ENCODE measurements around the gene HCFC1R1. TPM values are rescaled to one million over a fixed set of nuclear protein-coding genes. Genes with fewer than 3 reads are reported as not detected.
A peak's percentile ranks its signal among the peaks of the same experiment; 100 is the strongest.

The HCFC1R1 gene
- polyA plus RNA-seq, 3 donors: 16.7 to 27.1 (median 19.9) TPM

DNA sequence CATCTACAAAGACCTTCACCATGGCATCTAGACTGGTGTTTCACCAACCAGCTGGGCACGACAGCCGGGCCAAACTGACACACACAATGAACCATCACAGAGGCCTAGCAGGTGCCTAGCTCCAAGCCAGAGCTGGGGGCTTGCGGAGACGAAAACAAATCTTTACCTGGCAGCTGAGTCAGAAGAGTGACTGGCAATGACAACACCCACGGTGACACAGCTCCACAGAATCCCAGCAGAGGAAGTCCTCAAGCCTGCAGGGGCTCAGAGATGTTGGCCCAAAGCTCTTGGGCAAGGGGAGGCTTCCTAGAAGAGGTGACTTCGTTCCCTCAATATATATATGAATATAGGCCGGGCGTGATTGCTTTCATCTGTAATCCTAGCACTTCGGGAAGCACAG, 27.8 kb upstream of the HCFC1R1 start:
- TF ChIP-seq CTCF (IDR thresholded peaks at IDR 0.05): no peak
- H3K27ac Mint-ChIP-seq: peak overlapping the region in 5 of 7 donors; percentile 14 to 64 (median 42)
- Histone ChIP-seq H3K27ac (ENCODE audit: low read depth in 1 of 2, low read length in 2 of 2) (no peak overlapping the region), H3K4me1 (ENCODE audit: control insufficient read depth in 1 of 2, insufficient read depth in 2 of 2, low read length in 2 of 2) (peaks cover 95 to 100% of the 10 kb centered on the region in 2 donors), H3K9me3 (replicated peaks in 1 of 2; ENCODE audit: control insufficient read depth in 1 of 2, insufficient read depth in 1 of 2, low read length in 2 of 2) (no peaks in the 10 kb centered on the region), H3K27me3 (ENCODE audit: control insufficient read depth in 2 of 2, insufficient read depth in 2 of 2, low read length in 2 of 2) (peaks cover 0 to 10% of the 10 kb centered on the region in 2 donors), H3K4me2 (replicated peaks; ENCODE audit: extremely low read depth, low read length, poor library complexity, severe bottlenecking) (peak overlapping the region; percentile 11), H3K36me3 (replicated peaks in 1 of 2; ENCODE audit: control insufficient read depth in 1 of 2, insufficient read depth in 2 of 2, low read length in 2 of 2) (no peaks in the 10 kb centered on the region), H3K4me3 (replicated peaks in 1 of 3; ENCODE audit: low read depth in 2 of 3, low read length in 3 of 3) (no peak overlapping the region), H3K79me2 (ENCODE audit: insufficient read depth, low read length) (no peaks in the 10 kb centered on the region), H4K20me1 (ENCODE audit: insufficient read depth, low read length) (no peaks in the 10 kb centered on the region), H2AFZ (ENCODE audit: insufficient read depth, low read depth, low read length, poor library complexity, severe bottlenecking) (no peak overlapping the region), H3K9ac (ENCODE audit: insufficient read depth, low read length, poor library complexity, severe bottlenecking) (no peak overlapping the region)
- intact Hi-C loops (cut with micrococcal nuclease): no loop called here
- peaks cover 20 to 35% of the 10 kb centered on the region in 2 donors for H3K36me3 Mint-ChIP-seq
- H3K4me3 Mint-ChIP-seq: peak overlapping the region; percentile 37 to 67
- peaks cover 9 to 23% (median 16%) of the 10 kb centered on the region in 3 donors for H3K27me3 Mint-ChIP-seq (ENCODE audit: low read depth in 3 of 3)
- peaks cover 0 to 1% (median 0%) of the 10 kb centered on the region in 7 donors for H3K9me3 Mint-ChIP-seq
- peak; percentile 46 to 73 (median 67) for DNase-seq
- peaks cover 81% of the 10 kb centered on the region for H3K4me1 Mint-ChIP-seq
- WGBS (ENCODE audit: insufficient coverage): 60% methylated on average over 5 of the region's 9 CpGs

DNA sequence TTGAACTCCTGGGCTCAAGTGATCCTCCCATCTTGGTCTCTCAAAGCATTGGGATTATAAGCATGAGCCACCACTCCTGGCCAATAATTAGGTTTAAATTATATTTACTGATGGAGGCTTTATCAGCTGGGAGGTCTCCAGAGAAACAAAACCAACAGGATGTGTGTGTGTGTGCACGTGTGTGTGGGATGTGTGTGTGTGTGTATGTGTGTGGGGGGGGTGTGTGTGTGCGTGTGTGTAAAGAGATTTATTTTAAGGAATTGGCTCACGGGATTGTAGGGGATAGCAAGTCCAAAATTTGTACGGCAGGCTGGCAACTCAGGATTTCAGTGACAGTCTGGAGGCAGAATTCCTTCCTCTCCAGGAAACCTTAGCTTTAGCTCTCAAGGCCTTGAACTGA, 27.3 kb upstream of the HCFC1R1 start:
- Mint-ChIP-seq H3K36me3 (peaks cover 20 to 32% of the 10 kb centered on the region in 2 donors), H3K4me1 (peaks cover 78% of the 10 kb centered on the region), H3K4me3 (peak overlapping the region in 1 of 2 donors; percentile 63), H3K27me3 (ENCODE audit: low read depth in 3 of 3) (peaks cover 9 to 23% (median 16%) of the 10 kb centered on the region in 3 donors), H3K27ac (peak overlapping the region in 2 of 7 donors; percentile 14 to 53), H3K9me3 (peaks cover 0 to 1% (median 0%) of the 10 kb centered on the region in 7 donors)
- peaks cover 90 to 100% of the 10 kb centered on the region in 2 donors for H3K4me1 ChIP-seq (ENCODE audit: control insufficient read depth in 1 of 2, insufficient read depth in 2 of 2, low read length in 2 of 2)
- no peak overlapping the region for H3K4me3 ChIP-seq (replicated peaks in 1 of 3; ENCODE audit: low read depth in 2 of 3, low read length in 3 of 3)
- peak overlapping the region; percentile 11 for H3K4me2 ChIP-seq (replicated peaks; ENCODE audit: extremely low read depth, low read length, poor library complexity, severe bottlenecking)
- TF ChIP-seq CTCF (IDR thresholded peaks at IDR 0.05): no peak
- no peaks in the 10 kb centered on the region for H3K9me3 ChIP-seq (replicated peaks in 1 of 2; ENCODE audit: control insufficient read depth in 1 of 2, insufficient read depth in 1 of 2, low read length in 2 of 2)
- intact Hi-C loops (cut with micrococcal nuclease): no loop called here
- H2AFZ ChIP-seq (ENCODE audit: insufficient read depth, low read depth, low read length, poor library complexity, severe bottlenecking): no peak overlapping the region
- WGBS (ENCODE audit: insufficient coverage): no CpG with 5 or more reads among the region's 4 CpGs
- H3K9ac ChIP-seq (ENCODE audit: insufficient read depth, low read length, poor library complexity, severe bottlenecking): no peak overlapping the region
- no peaks in the 10 kb centered on the region for H3K36me3 ChIP-seq (replicated peaks in 1 of 2; ENCODE audit: control insufficient read depth in 1 of 2, insufficient read depth in 2 of 2, low read length in 2 of 2)
- no peaks in the 10 kb centered on the region for H3K79me2 ChIP-seq (ENCODE audit: insufficient read depth, low read length)
- no peak for DNase-seq
- peaks cover 0 to 10% of the 10 kb centered on the region in 2 donors for H3K27me3 ChIP-seq (ENCODE audit: control insufficient read depth in 2 of 2, insufficient read depth in 2 of 2, low read length in 2 of 2)
- no peak overlapping the region for H3K27ac ChIP-seq (ENCODE audit: low read depth in 1 of 2, low read length in 2 of 2)
- no peaks in the 10 kb centered on the region for H4K20me1 ChIP-seq (ENCODE audit: insufficient read depth, low read length)

Measured in CD14-positive monocyte (primary cell).